Measurements from ENCODE around the gene HIVEP3. TPM values are rescaled to one million over a fixed set of nuclear protein-coding genes. Genes with fewer than 3 reads are reported as not detected.

The HIVEP3 gene
- total and polyA plus RNA-seq, 7 donors = 0.70 to 3.4 (median 2.1) TPM

- ATAC-seq (no peak), DNase-seq (no peak)
- no peaks in the 10 kb centered on the region for H3K27me3 ChIP-seq (ENCODE audit: insufficient read depth in 3 of 3, low read length in 2 of 3)
- H3K36me3 ChIP-seq (ENCODE audit: insufficient read depth in 1 of 2, low read depth in 1 of 2) = no peaks in the 10 kb centered on the region
- no peak for TF ChIP-seq CTCF (IDR thresholded peaks at IDR 0.05)
- H3K27ac ChIP-seq = no peak overlapping the region
- no peaks in the 10 kb centered on the region for H3K4me1 ChIP-seq
- WGBS, 3 donors = 95 to 97% (median 97%) methylated on average over 17 of the region's 17 CpGs
- H3K9me3 ChIP-seq = no peaks in the 10 kb centered on the region
- intact Hi-C loops (cut with DNase I) = no loop called here
- no peak overlapping the region for H3K4me3 ChIP-seq
Observed at GRCh38 chr1:41611068-41611931, 307.4 kb downstream of the HIVEP3 start.

DNA sequence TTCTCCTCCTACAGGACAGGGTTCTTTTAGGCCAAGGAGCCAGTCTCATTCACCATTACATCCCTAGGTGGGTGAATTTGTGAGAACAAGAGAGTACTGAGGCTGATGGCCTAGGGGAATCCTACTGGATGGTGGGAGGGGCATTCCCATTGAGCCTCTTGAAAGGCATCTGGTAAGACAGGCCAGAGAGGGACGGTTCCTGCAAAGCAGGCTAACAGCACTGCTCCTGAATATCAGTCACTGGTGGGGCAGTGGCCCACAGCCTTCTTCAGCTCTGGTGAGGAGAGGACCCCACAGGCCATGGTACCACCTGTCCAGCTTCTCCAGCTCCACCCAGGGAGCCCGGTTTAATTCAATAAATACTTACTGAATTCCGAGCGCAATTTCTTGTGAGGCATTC is 308.4 kb downstream of the HIVEP3 start:
- Histone ChIP-seq H3K4me1 (no peaks in the 10 kb centered on the region), H3K9me3 (no peaks in the 10 kb centered on the region), H3K36me3 (ENCODE audit: insufficient read depth in 1 of 2, low read depth in 1 of 2) (no peaks in the 10 kb centered on the region), H3K4me3 (no peak overlapping the region), H3K27ac (no peak overlapping the region), H3K27me3 (ENCODE audit: insufficient read depth in 3 of 3, low read length in 2 of 3) (no peaks in the 10 kb centered on the region)
- intact Hi-C loops (cut with DNase I) = no loop called here
- TF ChIP-seq CTCF (IDR thresholded peaks at IDR 0.05) = no peak
- DNase-seq = no peak
- no peak for ATAC-seq
- WGBS, 3 donors = 94 to 98% (median 98%) methylated on average over 4 of the region's 4 CpGs

DNA sequence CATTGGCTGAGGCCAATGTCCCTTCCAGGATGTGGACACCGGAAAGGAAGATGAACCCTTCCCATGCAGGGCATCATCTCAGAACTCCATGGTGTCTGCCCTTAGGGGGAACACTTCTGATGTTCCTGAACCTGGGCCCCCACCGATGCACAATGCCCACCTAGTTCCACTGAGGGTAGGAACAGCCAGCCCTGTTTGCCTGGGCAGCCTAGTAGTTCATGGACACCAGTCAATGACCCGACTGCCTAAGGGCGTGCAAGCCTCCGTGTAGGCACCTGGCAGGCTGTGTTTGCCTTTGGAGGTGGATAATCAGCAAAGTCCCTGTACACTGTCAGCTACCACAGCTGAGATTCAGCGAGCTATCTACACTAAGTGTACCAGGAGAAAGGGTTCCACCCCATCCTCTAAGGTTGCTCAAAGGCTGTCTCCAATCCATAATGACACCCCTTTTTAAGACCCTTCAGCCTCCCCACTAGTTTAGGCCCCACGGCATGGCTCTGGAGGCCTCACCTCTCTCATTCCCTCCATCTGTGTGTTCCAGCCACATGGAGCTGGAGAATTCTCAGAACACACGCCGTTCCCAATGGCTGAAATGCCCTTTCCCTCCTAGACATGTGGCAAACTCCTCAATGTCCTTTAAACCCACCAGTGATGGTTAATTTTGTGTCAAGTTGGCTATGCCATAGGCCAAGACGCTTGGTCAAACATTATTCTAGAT is 309.4 kb downstream of the HIVEP3 start:
- DNase-seq (no peak), ATAC-seq (no peak)
- H3K27me3 ChIP-seq (ENCODE audit: insufficient read depth in 3 of 3, low read length in 2 of 3) = no peaks in the 10 kb centered on the region
- H3K27ac ChIP-seq = no peak overlapping the region
- no peak for TF ChIP-seq CTCF (IDR thresholded peaks at IDR 0.05)
- H3K36me3 ChIP-seq (ENCODE audit: insufficient read depth in 1 of 2, low read depth in 1 of 2) = no peaks in the 10 kb centered on the region
- WGBS, 3 donors = 96 to 99% (median 96%) methylated on average over 10 of the region's 10 CpGs
- H3K9me3 ChIP-seq = no peaks in the 10 kb centered on the region
- no peaks in the 10 kb centered on the region for H3K4me1 ChIP-seq
- intact Hi-C loops (cut with DNase I) = no loop called here
- H3K4me3 ChIP-seq = no peak overlapping the region

DNA sequence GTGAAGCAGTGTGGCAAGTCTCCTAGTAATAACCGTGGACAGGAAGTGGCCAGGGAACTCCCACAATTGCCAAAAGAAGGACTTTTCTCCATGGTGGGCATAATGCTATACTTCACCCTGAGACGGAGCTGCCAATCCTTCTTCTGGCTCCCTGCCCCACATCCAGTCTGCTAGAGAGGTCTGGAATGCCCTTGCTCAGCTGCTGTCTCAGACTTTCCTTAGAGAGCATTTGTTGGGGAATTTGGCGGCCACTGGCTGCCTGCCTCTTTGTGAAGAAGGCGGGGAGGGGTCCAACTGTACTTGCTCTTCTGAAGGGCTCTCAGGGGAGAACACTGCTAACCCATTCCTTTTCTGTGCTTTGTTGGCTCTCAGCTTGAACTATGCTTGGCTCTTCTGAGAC is 310.5 kb downstream of the HIVEP3 start:
- H3K27ac ChIP-seq = no peak overlapping the region
- WGBS, 3 donors = 30 to 57% (median 44%) methylated on average over 4 of the region's 4 CpGs
- ATAC-seq (no peak), DNase-seq (no peak)
- no peak overlapping the region for H3K4me3 ChIP-seq
- intact Hi-C loops (cut with DNase I) = no loop called here
- H3K27me3 ChIP-seq (ENCODE audit: insufficient read depth in 3 of 3, low read length in 2 of 3) = no peaks in the 10 kb centered on the region
- no peaks in the 10 kb centered on the region for H3K9me3 ChIP-seq
- no peaks in the 10 kb centered on the region for H3K36me3 ChIP-seq (ENCODE audit: insufficient read depth in 1 of 2, low read depth in 1 of 2)
- no peak for TF ChIP-seq CTCF (IDR thresholded peaks at IDR 0.05)
- no peaks in the 10 kb centered on the region for H3K4me1 ChIP-seq
